Activated T-cell treated with anti-CD3 and anti-CD28 coated beads, Interleukin-2, amount 50 U/mL, for 48 hours (primary cell): ENCODE results near the gene CTAG1A.
"Not testable (repeated sequence)": the region's sequence is repeated elsewhere in the genome, so short reads cannot be mapped to it uniquely, and the experiment has no call there.

Experiments used
- DNase-seq, 2 experiments: peaks; one replicate each; pipeline ENCODE4 v3.0.0-alpha.2; 2020

The CTAG1A gene

GRCh38 chrX:154584585-154585183 is at the start of gene CTAG1A:
Gene CTAG1A, plus strand, starts transcription at chrX:154585133. Its CDS starts 74 bp downstream, at chrX:154585207.
- DNase-seq = not testable (repeated sequence)

GRCh38 chrX:154535892-154536291 is 49.0 kb upstream of the CTAG1A start:
- DNase-seq = no peak

GRCh38 chrX:154539077-154539476 is 45.9 kb upstream of the CTAG1A start:
- DNase-seq = no peak

GRCh38 chrX:154540365-154540764 is 44.6 kb upstream of the CTAG1A start:
- not testable (repeated sequence) for DNase-seq

- no peak for DNase-seq
Observed at GRCh38 chrX:154540897-154541535, 43.9 kb upstream of the CTAG1A start.

GRCh38 chrX:154541589-154541895 is 43.4 kb upstream of the CTAG1A start:
- DNase-seq = no peak

GRCh38 chrX:154541896-154542722 is 42.8 kb upstream of the CTAG1A start:
- DNase-seq = peak; percentile 62 to 73

GRCh38 chrX:154542723-154543424 is 42.1 kb upstream of the CTAG1A start:
- DNase-seq = peak; percentile 48 to 53

- DNase-seq = no peak
Observed at GRCh38 chrX:154545673-154546274, 39.2 kb upstream of the CTAG1A start.

- DNase-seq = peak in 1 of 2 experiments; percentile 85
Observed at GRCh38 chrX:154546354-154547244, 38.3 kb upstream of the CTAG1A start, which contains the start of gene G6PD. Gene G6PD, minus strand, starts transcription at chrX:154546846. Its CDS starts 691 bp downstream, at chrX:154546155.

GRCh38 chrX:154547245-154548027 is 37.5 kb upstream of the CTAG1A start, which contains the start of gene IKBKG:
Gene IKBKG, plus strand, starts transcription at chrX:154547620. Its CDS starts 4,383 bp downstream, at chrX:154552003.
- peak; percentile 91 to 94 for DNase-seq

- no peak for DNase-seq
Observed at GRCh38 chrX:154548028-154548316, 37.0 kb upstream of the CTAG1A start.

GRCh38 chrX:154549766-154550165 is 35.2 kb upstream of the CTAG1A start:
- no peak for DNase-seq

- not testable (repeated sequence) for DNase-seq
Observed at GRCh38 chrX:154552112-154552806, 32.7 kb upstream of the CTAG1A start.

- DNase-seq = not testable (repeated sequence)
Observed at GRCh38 chrX:154558060-154558690, 26.8 kb upstream of the CTAG1A start.

GRCh38 chrX:154558896-154559295 is 26.0 kb upstream of the CTAG1A start:
- DNase-seq = not testable (repeated sequence)

GRCh38 chrX:154560326-154560725 is 24.6 kb upstream of the CTAG1A start:
- not testable (repeated sequence) for DNase-seq

- not testable (repeated sequence) for DNase-seq
Observed at GRCh38 chrX:154562295-154562694, 22.6 kb upstream of the CTAG1A start.

GRCh38 chrX:154570361-154570760 is 14.6 kb upstream of the CTAG1A start:
- DNase-seq = not testable (repeated sequence)

GRCh38 chrX:154573061-154573460 is 11.9 kb upstream of the CTAG1A start:
- DNase-seq = not testable (repeated sequence)
